NCI-H1436 (cell line): ENCODE measurements around the gene DR1.
"Not testable (repeated sequence)": the region's sequence is repeated elsewhere in the genome, so short reads cannot be mapped to it uniquely, and the experiment has no call there.

Experiments used
- DNase-seq: peaks from one replicate; lab custom pipeline; 2025; lab: John Stamatoyannopoulos, UW

Gene DR1

GRCh38 chr1:93340090-93340489, 5.6 kb upstream of the DR1 start:
- DNase-seq: no peak

DNA sequence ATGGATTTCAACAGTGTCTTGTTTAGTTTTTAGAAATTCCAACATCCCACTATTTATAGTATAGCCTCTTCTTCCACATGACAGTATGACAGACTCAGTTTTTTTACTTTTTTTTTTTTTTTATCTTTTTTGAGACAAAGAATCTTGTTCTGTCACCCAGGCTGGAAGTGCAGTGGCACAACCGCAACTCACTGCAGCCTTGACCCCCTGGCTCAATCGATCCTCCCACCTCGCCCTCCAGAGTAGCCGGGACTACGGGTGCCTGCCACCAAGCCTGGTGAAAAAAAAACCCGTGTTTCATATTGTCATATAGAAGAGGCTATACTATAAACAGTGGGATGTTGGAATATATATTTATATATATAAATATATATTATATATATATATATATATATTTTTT, 1.2 kb upstream of the DR1 start:
- DNase-seq: no peak

GRCh38 chr1:93344886-93345632, 648 bp upstream of the DR1 start:
- no peak for DNase-seq

GRCh38 chr1:93346421-93346993, 800 bp downstream of the DR1 start:
- no peak for DNase-seq

DNA sequence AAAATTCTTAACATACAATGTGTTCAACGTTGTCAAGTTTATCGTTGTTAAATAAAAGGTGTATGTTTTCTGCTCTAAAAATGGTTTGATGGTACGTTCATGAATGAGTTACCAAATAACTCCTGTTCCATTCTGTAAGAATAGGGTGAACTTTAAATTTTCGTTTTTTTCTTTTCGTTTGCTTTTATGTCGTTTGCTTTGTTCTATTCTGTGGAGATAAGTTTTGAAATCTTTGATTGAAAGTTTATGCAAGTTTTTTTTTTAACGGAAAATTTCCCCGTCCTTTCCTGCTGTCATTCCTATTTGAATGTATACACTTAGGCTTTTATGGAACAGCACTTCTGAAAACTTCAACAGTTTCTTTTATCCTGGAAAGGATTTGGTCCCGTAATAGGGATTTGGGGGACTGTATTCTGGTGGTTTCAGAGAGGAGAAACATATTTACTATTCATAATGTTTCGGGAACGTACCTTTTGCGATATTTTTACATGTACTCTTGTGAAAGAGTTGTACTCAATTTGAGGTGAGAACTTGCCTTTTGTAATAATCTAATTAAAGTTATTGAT, 1.7 kb downstream of the DR1 start:
- DNase-seq: no peak

DNA sequence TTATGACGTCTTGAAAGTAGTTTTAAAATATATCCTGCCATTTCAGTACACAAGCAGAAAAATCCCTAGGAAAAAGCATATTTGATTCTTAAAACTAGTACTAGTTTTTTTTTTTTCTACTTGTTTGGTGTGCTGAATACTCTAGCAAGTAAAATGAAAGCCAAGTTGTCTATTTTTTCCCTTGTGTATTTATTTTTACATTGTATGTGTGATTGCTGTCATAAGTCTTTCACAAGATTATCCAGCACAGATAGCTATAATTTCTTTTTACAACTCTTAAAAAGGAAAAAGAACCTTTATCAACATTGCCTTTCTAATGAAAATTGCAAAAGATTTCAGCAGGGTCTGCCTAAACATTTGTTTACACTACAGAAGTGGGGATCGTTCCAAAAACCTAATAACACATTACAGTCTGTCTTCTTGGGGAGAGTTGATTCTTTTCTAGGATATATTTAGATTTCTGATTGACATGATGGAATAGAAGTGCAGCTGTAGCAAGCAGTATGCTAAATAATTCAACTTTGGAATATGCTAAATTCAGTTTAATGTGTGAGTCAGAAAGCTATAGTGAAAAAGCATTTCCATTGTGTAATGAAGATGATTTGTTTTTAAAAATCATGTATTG, 2.5 kb downstream of the DR1 start:
- DNase-seq: no peak

- no peak for DNase-seq
These were observed 3.8 kb downstream of the DR1 start for GRCh38 chr1:93349231-93350135.

DNA sequence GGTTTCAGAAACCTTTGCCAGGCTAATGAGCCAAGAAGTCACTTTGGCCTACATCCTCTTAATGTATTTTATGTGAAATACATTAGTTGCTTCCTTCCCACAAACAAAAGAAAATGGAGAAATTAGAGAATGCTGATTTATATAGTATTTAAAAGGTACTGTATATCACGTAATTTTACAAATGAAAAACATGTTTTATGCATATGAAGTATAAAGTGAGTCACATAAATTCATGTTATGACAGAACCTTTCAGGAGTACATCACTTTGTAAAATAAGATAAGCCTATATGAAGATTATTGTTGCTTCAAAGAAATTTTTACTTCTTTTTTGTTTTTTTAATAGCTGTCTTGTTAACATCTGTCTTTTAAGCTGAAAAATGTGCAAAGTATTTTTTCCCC, 4.6 kb downstream of the DR1 start:
- DNase-seq: no peak

- no peak for DNase-seq
These were observed 5.2 kb downstream of the DR1 start for GRCh38 chr1:93350875-93351274.

GRCh38 chr1:93351346-93351745, 5.6 kb downstream of the DR1 start:
- DNase-seq: not testable (repeated sequence)

GRCh38 chr1:93352376-93352775, 6.7 kb downstream of the DR1 start:
- DNase-seq: no peak

GRCh38 chr1:93353286-93353685, 7.6 kb downstream of the DR1 start:
- no peak for DNase-seq

DNA sequence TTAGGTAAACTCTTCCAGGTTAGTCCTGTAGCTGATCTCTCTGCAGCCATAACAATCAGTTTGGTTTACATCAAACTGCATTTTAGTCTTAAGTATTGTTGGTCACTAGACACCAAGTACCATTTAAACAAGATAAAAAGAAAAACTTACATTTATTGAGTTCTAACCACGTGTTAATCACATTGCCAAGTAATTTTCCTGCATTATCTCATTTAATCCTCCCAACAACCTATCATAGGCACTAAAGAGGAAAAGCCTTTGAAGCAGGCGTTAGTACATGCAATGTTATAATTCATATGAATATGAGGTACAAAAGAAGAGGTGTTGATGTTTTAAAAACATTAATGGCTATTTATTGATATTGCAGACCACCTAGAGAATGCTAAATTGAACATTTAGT, 9.0 kb downstream of the DR1 start:
- DNase-seq: no peak

GRCh38 chr1:93357242-93357641, 11.5 kb downstream of the DR1 start:
- no peak for DNase-seq

DNA sequence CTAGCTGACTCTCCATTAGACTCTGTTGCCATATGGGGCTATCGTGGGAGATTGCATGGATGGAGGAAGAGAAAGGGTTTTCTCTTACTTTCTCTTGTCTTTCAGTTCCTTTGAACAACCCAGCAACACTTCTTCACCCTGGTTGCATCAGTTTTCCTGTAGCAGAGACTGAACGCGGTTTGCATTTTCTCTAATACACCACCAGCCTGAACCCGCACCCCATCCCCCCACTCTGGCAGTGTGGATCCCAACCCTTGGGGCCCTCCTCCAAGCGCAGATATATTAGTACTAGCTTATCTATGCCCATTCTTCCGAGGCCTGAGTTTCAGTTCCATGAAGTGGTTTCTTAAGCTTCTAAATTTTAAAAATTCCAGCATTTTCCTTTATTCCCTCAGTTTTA, 12.6 kb downstream of the DR1 start:
- no peak for DNase-seq

DNA sequence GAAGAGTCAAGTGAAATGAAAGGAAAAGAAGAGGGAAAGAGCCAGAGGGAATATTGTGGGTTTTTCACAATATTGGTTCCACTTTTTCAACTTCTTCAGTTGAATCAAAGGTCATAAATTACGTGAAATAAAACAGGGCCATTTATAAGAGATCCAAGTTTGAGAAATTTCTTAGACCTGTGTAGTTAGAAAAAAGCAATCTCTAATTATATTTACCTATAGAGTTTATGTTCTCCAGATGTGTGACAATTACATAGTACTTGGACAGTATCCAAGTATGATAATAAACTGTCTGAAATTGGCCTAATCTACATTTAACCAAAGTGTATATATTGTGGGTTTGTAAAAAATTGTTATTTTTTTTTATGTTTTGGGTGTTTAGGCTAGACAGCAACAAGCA, 14.4 kb downstream of the DR1 start:
- DNase-seq: no peak

DNA sequence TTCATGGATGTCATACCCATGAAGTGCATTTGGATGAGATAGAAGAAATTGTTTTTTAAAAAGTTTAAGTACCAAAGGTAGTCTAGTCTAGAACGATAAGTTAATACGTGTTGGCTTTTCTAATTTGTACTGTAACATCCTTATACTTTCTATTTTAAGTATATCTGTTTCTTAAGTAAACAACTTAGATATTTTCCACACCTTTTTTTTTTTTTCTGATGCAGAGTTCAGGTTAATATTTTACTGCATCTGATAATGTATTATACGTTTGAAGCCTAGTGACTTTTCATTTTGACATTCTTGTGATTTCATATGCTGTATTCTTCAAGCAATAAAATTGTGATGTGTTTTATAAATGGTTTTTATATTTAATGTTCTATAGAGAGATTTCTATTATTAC, 16.5 kb downstream of the DR1 start:
- DNase-seq: no peak

- no peak for DNase-seq
These were observed 20.1 kb downstream of the DR1 start for GRCh38 chr1:93365813-93366212.

- no peak for DNase-seq
These were observed 24.0 kb downstream of the DR1 start for GRCh38 chr1:93369734-93370133.

GRCh38 chr1:93374334-93375106, 28.8 kb downstream of the DR1 start:
- DNase-seq: no peak

- DNase-seq: no peak
These were observed 38.9 kb downstream of the DR1 start for GRCh38 chr1:93384656-93385055.
